ENCODE data around the gene GID4. TPM values are rescaled to one million over a fixed set of nuclear protein-coding genes. Genes with fewer than 3 reads are reported as not detected.

The GID4 gene
- total RNA-seq, 1 experiment from 2014 or later: 2.7 TPM

GRCh38 chr17:18100616-18101015, 61.4 kb downstream of the GID4 start:
- DNase-seq (ENCODE audit: low read depth): no peak

- DNase-seq (ENCODE audit: low read depth): no peak
Observed at GRCh38 chr17:18101828-18102227, 62.6 kb downstream of the GID4 start.

GRCh38 chr17:18102640-18103039, 63.4 kb downstream of the GID4 start:
- no peak for DNase-seq (ENCODE audit: low read depth)

- DNase-seq (ENCODE audit: low read depth): no peak
Observed at GRCh38 chr17:18105027-18105426, 65.8 kb downstream of the GID4 start.

- no peak for DNase-seq (ENCODE audit: low read depth)
Observed at GRCh38 chr17:18105595-18105994, 66.4 kb downstream of the GID4 start.

GRCh38 chr17:18106211-18106610, 67.0 kb downstream of the GID4 start:
- no peak for DNase-seq (ENCODE audit: low read depth)

GRCh38 chr17:18107061-18107790, 68.0 kb downstream of the GID4 start:
- DNase-seq (ENCODE audit: low read depth): no peak

GRCh38 chr17:18107971-18108370, 68.8 kb downstream of the GID4 start:
- no peak for DNase-seq (ENCODE audit: low read depth)

- DNase-seq (ENCODE audit: low read depth): no peak
Observed at GRCh38 chr17:18108401-18109312, 69.4 kb downstream of the GID4 start, which contains the start of gene MYO15A. MYO15A (plus strand) TSS chr17:18108756; CDS start chr17:18118801, 10,045 bp downstream.

GRCh38 chr17:18109935-18110485, 70.8 kb downstream of the GID4 start:
- DNase-seq (ENCODE audit: low read depth): no peak

GRCh38 chr17:18110636-18111145, 71.5 kb downstream of the GID4 start:
- no peak for DNase-seq (ENCODE audit: low read depth)

GRCh38 chr17:18111330-18111971, 72.2 kb downstream of the GID4 start:
- DNase-seq (ENCODE audit: low read depth): no peak

GRCh38 chr17:18115517-18115916, 76.3 kb downstream of the GID4 start:
- no peak for DNase-seq (ENCODE audit: low read depth)

GRCh38 chr17:18116078-18116477, 76.9 kb downstream of the GID4 start:
- no peak for DNase-seq (ENCODE audit: low read depth)

- DNase-seq (ENCODE audit: low read depth): no peak
Observed at GRCh38 chr17:18117533-18117932, 78.3 kb downstream of the GID4 start.

Other genes starting within 250 kb of the GID4 start
- gene SREBF1, start 202.4 kb upstream of the GID4 start, total RNA-seq (2014; rRNA removed; shearing (Covaris generic)): 19.1 and 24.7 TPM in 2 replicates
- gene TOM1L2, start 67.0 kb upstream of the GID4 start, total RNA-seq (2014; rRNA removed; shearing (Covaris generic)): 13.7 and 14.9 TPM in 2 replicates
- gene DRC3, start 66.5 kb upstream of the GID4 start, total RNA-seq (2014; rRNA removed; shearing (Covaris generic)): 1.1 and 1.5 TPM in 2 replicates
- 20.2 and 21.6 TPM in 2 replicates for gene ATPAF2, start 240 bp upstream of the GID4 start, total RNA-seq (2014; rRNA removed; shearing (Covaris generic))
- 41.4 and 64.6 TPM in 2 replicates for gene DRG2, start 48.5 kb downstream of the GID4 start, total RNA-seq (2014; rRNA removed; shearing (Covaris generic))
- gene MYO15A, start 69.3 kb downstream of the GID4 start, total RNA-seq (2014; rRNA removed; shearing (Covaris generic)): 0.15 TPM in 1 of 2 replicates, not detected in the other
- 88.0 and 94.3 TPM in 2 replicates for gene ALKBH5, start 144.4 kb downstream of the GID4 start, total RNA-seq (2014; rRNA removed; shearing (Covaris generic))
- 22.6 and 24.3 TPM in 2 replicates for gene LLGL1, start 186.2 kb downstream of the GID4 start, total RNA-seq (2014; rRNA removed; shearing (Covaris generic))
- gene FLII, start 219.3 kb downstream of the GID4 start, total RNA-seq (2014; rRNA removed; shearing (Covaris generic)): 179 and 192 TPM in 2 replicates
- 6.3 and 7.9 TPM in 2 replicates for gene MIEF2, start 221.3 kb downstream of the GID4 start, total RNA-seq (2014; rRNA removed; shearing (Covaris generic))

All from Daoy (cell line).